ENCODE results near the gene TADA3. TPM values are rescaled to one million over a fixed set of nuclear protein-coding genes. Genes with fewer than 3 reads are reported as not detected.

Gene TADA3
- polyA plus RNA-seq, 2 of the 4 experiments (the other 2 are of a cell fraction), result 42.6 to 50.3 TPM

DNA sequence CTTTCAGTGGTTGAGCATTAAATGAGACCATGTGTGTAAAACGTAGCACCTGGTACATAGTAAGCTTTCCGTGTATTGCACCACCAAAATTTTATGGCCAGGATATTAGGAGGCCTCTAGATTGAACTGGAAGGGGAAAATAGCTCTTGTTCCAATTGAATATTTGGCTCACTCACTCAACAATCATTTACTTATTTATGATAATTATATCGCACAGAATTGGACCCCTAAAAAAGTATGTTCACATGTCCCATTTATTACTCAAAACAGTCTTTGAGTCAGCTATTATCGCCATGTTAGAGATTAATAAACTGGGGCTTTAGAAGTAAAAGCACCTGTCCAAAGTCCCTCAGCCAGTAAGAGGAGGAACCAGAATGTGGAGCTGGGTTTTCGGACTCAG lies 12.7 kb upstream of the TADA3 start:
- TF ChIP-seq RAD21 (conservative IDR thresholded peaks at IDR 0.05 in 1 of 2, IDR thresholded peaks at IDR 0.05 in 1 of 2) (no peak), RNF2 (IDR thresholded peaks at IDR 0.05; ENCODE audit: borderline replicate concordance, low read depth) (no peak), CBX8 (IDR thresholded peaks at IDR 0.05) (no peak), RCOR1 (IDR thresholded peaks at IDR 0.05; ENCODE audit: low read depth, low read length) (no peak), EHF (CRISPR knock-in tag; IDR thresholded peaks at IDR 0.05) (no peak), CEBPB (IDR thresholded peaks at IDR 0.05) (no peak), GATA3 (IDR thresholded peaks at IDR 0.05; ENCODE audit: borderline replicate concordance) (no peak), HEYL (CRISPR knock-in tag; IDR thresholded peaks at IDR 0.05) (no peak), SMC3 (IDR thresholded peaks at IDR 0.05) (no peak), NPAS2 (CRISPR knock-in tag; IDR thresholded peaks at IDR 0.05; ENCODE audit: borderline replicate concordance) (no peak), HOXB5 (CRISPR knock-in tag; IDR thresholded peaks at IDR 0.05) (no peak), NR3C1 (IDR thresholded peaks at IDR 0.05) (no peak), POLR2AphosphoS2 (conservative IDR thresholded peaks at IDR 0.05; ENCODE audit: low read length) (no peak), CHD4 (IDR thresholded peaks at IDR 0.05; ENCODE audit: borderline replicate concordance) (no peak), ZNF302 (CRISPR knock-in tag; IDR thresholded peaks at IDR 0.05) (no peak)
- TF ChIP-seq, protein P1, sequence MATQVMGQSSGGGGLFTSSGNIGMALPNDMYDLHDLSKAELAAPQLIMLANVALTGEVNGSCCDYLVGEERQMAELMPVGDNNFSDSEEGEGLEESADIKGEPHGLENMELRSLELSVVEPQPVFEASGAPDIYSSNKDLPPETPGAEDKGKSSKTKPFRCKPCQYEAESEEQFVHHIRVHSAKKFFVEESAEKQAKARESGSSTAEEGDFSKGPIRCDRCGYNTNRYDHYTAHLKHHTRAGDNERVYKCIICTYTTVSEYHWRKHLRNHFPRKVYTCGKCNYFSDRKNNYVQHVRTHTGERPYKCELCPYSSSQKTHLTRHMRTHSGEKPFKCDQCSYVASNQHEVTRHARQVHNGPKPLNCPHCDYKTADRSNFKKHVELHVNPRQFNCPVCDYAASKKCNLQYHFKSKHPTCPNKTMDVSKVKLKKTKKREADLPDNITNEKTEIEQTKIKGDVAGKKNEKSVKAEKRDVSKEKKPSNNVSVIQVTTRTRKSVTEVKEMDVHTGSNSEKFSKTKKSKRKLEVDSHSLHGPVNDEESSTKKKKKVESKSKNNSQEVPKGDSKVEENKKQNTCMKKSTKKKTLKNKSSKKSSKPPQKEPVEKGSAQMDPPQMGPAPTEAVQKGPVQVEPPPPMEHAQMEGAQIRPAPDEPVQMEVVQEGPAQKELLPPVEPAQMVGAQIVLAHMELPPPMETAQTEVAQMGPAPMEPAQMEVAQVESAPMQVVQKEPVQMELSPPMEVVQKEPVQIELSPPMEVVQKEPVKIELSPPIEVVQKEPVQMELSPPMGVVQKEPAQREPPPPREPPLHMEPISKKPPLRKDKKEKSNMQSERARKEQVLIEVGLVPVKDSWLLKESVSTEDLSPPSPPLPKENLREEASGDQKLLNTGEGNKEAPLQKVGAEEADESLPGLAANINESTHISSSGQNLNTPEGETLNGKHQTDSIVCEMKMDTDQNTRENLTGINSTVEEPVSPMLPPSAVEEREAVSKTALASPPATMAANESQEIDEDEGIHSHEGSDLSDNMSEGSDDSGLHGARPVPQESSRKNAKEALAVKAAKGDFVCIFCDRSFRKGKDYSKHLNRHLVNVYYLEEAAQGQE (IDR thresholded peaks at IDR 0.05), result no peak
- POLR2A ChIA-PET, result interaction anchor here (3.8 kb wide), 1 partner anchor 12 kb away, joined by 14 read pairs; the partner anchor contains the start of genes ARPC4 and TADA3

DNA sequence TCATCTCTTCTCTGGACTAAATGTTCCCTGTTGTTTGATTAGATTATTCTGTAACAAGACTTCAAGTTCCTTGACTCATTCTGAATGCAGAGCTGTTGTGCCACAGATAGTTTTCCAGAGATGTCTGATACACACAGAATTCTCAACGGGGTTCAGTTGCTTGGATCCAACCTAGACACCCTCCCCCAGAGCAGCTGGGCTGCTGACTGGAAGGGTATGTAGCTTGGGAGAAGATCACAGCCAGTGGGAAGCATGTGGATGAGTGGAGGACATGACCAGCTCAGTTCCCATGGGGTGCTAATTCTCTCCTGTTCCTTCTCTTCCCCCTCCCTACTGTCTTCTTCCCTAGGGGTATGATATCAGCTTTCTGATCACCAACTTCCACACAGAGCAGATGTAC lies 11.2 kb upstream of the TADA3 start:
- TF ChIP-seq, protein P2, sequence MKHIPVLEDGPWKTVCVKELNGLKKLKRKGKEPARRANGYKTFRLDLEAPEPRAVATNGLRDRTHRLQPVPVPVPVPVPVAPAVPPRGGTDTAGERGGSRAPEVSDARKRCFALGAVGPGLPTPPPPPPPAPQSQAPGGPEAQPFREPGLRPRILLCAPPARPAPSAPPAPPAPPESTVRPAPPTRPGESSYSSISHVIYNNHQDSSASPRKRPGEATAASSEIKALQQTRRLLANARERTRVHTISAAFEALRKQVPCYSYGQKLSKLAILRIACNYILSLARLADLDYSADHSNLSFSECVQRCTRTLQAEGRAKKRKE (CRISPR knock-in tag; IDR thresholded peaks at IDR 0.05; ENCODE audit: low read depth), result no peak
- no peak for TF ChIP-seq GATA3 (IDR thresholded peaks at IDR 0.05; ENCODE audit: borderline replicate concordance)
- no peak for TF ChIP-seq EHF (CRISPR knock-in tag; IDR thresholded peaks at IDR 0.05)
- no peak for TF ChIP-seq CHD4 (IDR thresholded peaks at IDR 0.05; ENCODE audit: borderline replicate concordance)
- no peak for TF ChIP-seq CBX8 (IDR thresholded peaks at IDR 0.05)
- TF ChIP-seq NR3C1 (IDR thresholded peaks at IDR 0.05), result no peak
- TF ChIP-seq FOSL2 (IDR thresholded peaks at IDR 0.05), result no peak
- TF ChIP-seq FOSL2 (CRISPR knock-in tag; IDR thresholded peaks at IDR 0.05), result no peak
- TF ChIP-seq RAD21 (conservative IDR thresholded peaks at IDR 0.05 in 1 of 2, IDR thresholded peaks at IDR 0.05 in 1 of 2), result no peak
- TF ChIP-seq, protein P1 (IDR thresholded peaks at IDR 0.05), result no peak
- TF ChIP-seq CTCF (IDR thresholded peaks at IDR 0.05), result no peak
- no peak for TF ChIP-seq EHMT2 (IDR thresholded peaks at IDR 0.05; ENCODE audit: low read depth)
- ATAC-seq, result no peak
- Histone ChIP-seq H3K4me3 (no peak overlapping the region), H3K27ac (no peak overlapping the region), H3K9me3 (no peaks in the 10 kb centered on the region), H3K4me2 (no peak overlapping the region), H3K4me1 (peaks cover 7% of the 10 kb centered on the region; the same call in 2 of the 3 replicates)
- CTCF ChIA-PET, result interaction anchor here (0.9 to 2.6 kb wide), 4 partner anchors 10 to 143 kb away, joined by 3 to 11 read pairs (median 4); partner anchors contain the start of gene ARPC4
- no peak for FAIRE-seq
- WGBS (ENCODE audit: missing lambda C conversion rate), result 80% methylated on average over 1 of the region's 1 CpG
- no peak for DNase-seq (ENCODE audit: low read depth in 1 of 2, low spot score in 1 of 2)
- POLR2A ChIA-PET, result interaction anchor here (3.8 kb wide), 1 partner anchor 11 kb away, joined by 14 read pairs; the partner anchor contains the start of genes ARPC4 and TADA3

More for the DNA sequence above, 12.7 kb upstream of the TADA3 start:
- Histone ChIP-seq H3K4me2 (no peak overlapping the region), H3K27ac (no peak overlapping the region), H3K4me1 (peaks cover 18% of the 10 kb centered on the region), H3K9me3 (no peaks in the 10 kb centered on the region), H3K4me3 (no peak overlapping the region)
- DNase-seq (ENCODE audit: low read depth in 1 of 2, low spot score in 1 of 2) (no peak), FAIRE-seq (no peak), ATAC-seq (no peak)
- CTCF ChIA-PET, result interaction anchor here (0.9 to 2.6 kb wide), 8 partner anchors 12 to 142 kb away, joined by 3 to 11 read pairs (median 4); partner anchors contain the start of genes ARPC4, IL17RC and TADA3
- 93% methylated on average over 5 of the region's 5 CpGs for WGBS (ENCODE audit: missing lambda C conversion rate)
